PC-3 (cell line): ENCODE measurements around the gene SAGE1.
"Not testable (repeated sequence)": the region's sequence is repeated elsewhere in the genome, so short reads cannot be mapped to it uniquely, and the experiment has no call there.

ENCODE experiments used
- CTCF ChIP-seq: fragments of 300-600 bp; sonication (generic); conservative IDR thresholded peaks from 2 replicates; pipeline ENCODE4 v1.5.1; 2017; ENCODE audit warnings: antibody characterized with exemption, low read depth, mild to moderate bottlenecking, low read length
- EZH2phosphoT487 ChIP-seq: fragments of 300-600 bp; sonication (generic); IDR thresholded peaks from 2 replicates; pipeline ENCODE4 v1.6.1; 2018; ENCODE audit warnings: mild to moderate bottlenecking, antibody characterized with exemption, low read length, borderline replicate concordance

GRCh38 chrX:135888976-135889375, 4.5 kb upstream of the SAGE1 start:
- TF ChIP-seq CTCF, result peak; percentile 49
- TF ChIP-seq EZH2phosphoT487, result not testable (repeated sequence)
